ENCODE data around the gene ARHGAP6.

GRCh38 chrX:11445540-11445939 is 220.2 kb downstream of the ARHGAP6 start:
- TF ChIP-seq POLR2AphosphoS5 (IDR thresholded peaks at IDR 0.05; ENCODE audit: low read depth, low read length) (no peak), POLR2A (IDR thresholded peaks at IDR 0.05; ENCODE audit: low read depth, low read length) (no peak)

Data from GM12892 (cell line).